HG02885 (cell line): Measurements from ENCODE around the gene LRRC53.

Source experiments
- ATAC-seq: cut with Tn5 transposase; IDR thresholded peaks from one replicate; pipeline ENCODE4 v1.9.1; 2021; ENCODE audit warnings: mild to moderate bottlenecking; ENCODE audit not compliant: unreplicated experiment, poor library complexity

Gene LRRC53

GRCh38 chr1:74504125-74504932 is 8.1 kb downstream of the LRRC53 start:
- ATAC-seq: peak; percentile 92

GRCh38 chr1:74502858-74503257 is 9.6 kb downstream of the LRRC53 start:
- ATAC-seq: peak; percentile 51

GRCh38 chr1:74502432-74502831 is 10.0 kb downstream of the LRRC53 start:
- ATAC-seq: peak; percentile 51

GRCh38 chr1:74498901-74499300 is 13.5 kb downstream of the LRRC53 start:
- ATAC-seq: no peak

- no peak for ATAC-seq
Observed at GRCh38 chr1:74496669-74497068, 15.7 kb downstream of the LRRC53 start.

GRCh38 chr1:74486036-74486435 is 26.4 kb downstream of the LRRC53 start:
- no peak for ATAC-seq

- no peak for ATAC-seq
Observed at GRCh38 chr1:74485622-74486021, 26.8 kb downstream of the LRRC53 start.

GRCh38 chr1:74481607-74482006 is 30.8 kb downstream of the LRRC53 start:
- no peak for ATAC-seq

- ATAC-seq: no peak
Observed at GRCh38 chr1:74480068-74480467, 32.3 kb downstream of the LRRC53 start.

GRCh38 chr1:74478979-74479378 is 33.4 kb downstream of the LRRC53 start:
- no peak for ATAC-seq

- ATAC-seq: no peak
Observed at GRCh38 chr1:74474585-74474984, 37.8 kb downstream of the LRRC53 start.

- no peak for ATAC-seq
Observed at GRCh38 chr1:74471470-74471869, 40.9 kb downstream of the LRRC53 start.

GRCh38 chr1:74470936-74471335 is 41.5 kb downstream of the LRRC53 start:
- no peak for ATAC-seq

GRCh38 chr1:74470251-74470650 is 42.2 kb downstream of the LRRC53 start:
- no peak for ATAC-seq

- ATAC-seq: peak; percentile 65
Observed at GRCh38 chr1:74468982-74469603, 43.3 kb downstream of the LRRC53 start.

- no peak for ATAC-seq
Observed at GRCh38 chr1:74467786-74468377, 44.5 kb downstream of the LRRC53 start.

- no peak for ATAC-seq
Observed at GRCh38 chr1:74465193-74465681, 47.2 kb downstream of the LRRC53 start.

- ATAC-seq: no peak
Observed at GRCh38 chr1:74464037-74464436, 48.4 kb downstream of the LRRC53 start.

GRCh38 chr1:74463333-74463988 is 49.0 kb downstream of the LRRC53 start:
- peak; percentile 78 for ATAC-seq

GRCh38 chr1:74457253-74457652 is 55.2 kb downstream of the LRRC53 start:
- no peak for ATAC-seq

GRCh38 chr1:74455390-74455789 is 57.0 kb downstream of the LRRC53 start:
- no peak for ATAC-seq
